Limb (tissue), 2 donors: ENCODE measurements around the gene WBP2.

Experiments
- DNase-seq, 2 donors: peaks; one replicate each; pipeline ENCODE4 v3.0.0-alpha.2; 2016; ENCODE audit errors: extremely low spot score in 2 of 2

WBP2 gene

GRCh38 chr17:75845058-75845711 is 9.9 kb downstream of the WBP2 start:
- no peak for DNase-seq

GRCh38 chr17:75844530-75845057 is 10.5 kb downstream of the WBP2 start:
- DNase-seq: no peak

GRCh38 chr17:75843577-75844529 is 11.3 kb downstream of the WBP2 start, which contains the start of gene UNC13D:
Gene UNC13D (minus strand): TSS chr17:75844404. CDS start chr17:75844337, 67 bp downstream.
- no peak for DNase-seq

- DNase-seq: no peak
These were observed 12.1 kb downstream of the WBP2 start for GRCh38 chr17:75842963-75843576.

GRCh38 chr17:75842411-75842810 is 12.7 kb downstream of the WBP2 start:
- no peak for DNase-seq

GRCh38 chr17:75840799-75841164 is 14.4 kb downstream of the WBP2 start:
- no peak for DNase-seq

GRCh38 chr17:75839942-75840798 is 15.0 kb downstream of the WBP2 start:
- no peak for DNase-seq

GRCh38 chr17:75838410-75838809 is 16.7 kb downstream of the WBP2 start:
- DNase-seq: no peak

GRCh38 chr17:75837899-75838298 is 17.2 kb downstream of the WBP2 start:
- no peak for DNase-seq

GRCh38 chr17:75836605-75837004 is 18.5 kb downstream of the WBP2 start:
- no peak for DNase-seq

GRCh38 chr17:75835654-75835987 is 19.5 kb downstream of the WBP2 start:
- DNase-seq: no peak

- DNase-seq: peak in 1 of 2 donors; percentile 74
These were observed 20.0 kb downstream of the WBP2 start for GRCh38 chr17:75834928-75835653.

- DNase-seq: peak in 1 of 2 donors; percentile 73
These were observed 20.7 kb downstream of the WBP2 start for GRCh38 chr17:75834279-75834920.

GRCh38 chr17:75832652-75833400 is 22.3 kb downstream of the WBP2 start:
- no peak for DNase-seq

GRCh38 chr17:75832164-75832651 is 22.9 kb downstream of the WBP2 start:
- DNase-seq: no peak

GRCh38 chr17:75831032-75831571 is 24.0 kb downstream of the WBP2 start:
- DNase-seq: no peak

- no peak for DNase-seq
These were observed 24.7 kb downstream of the WBP2 start for GRCh38 chr17:75830164-75831031.

- no peak for DNase-seq
These were observed 25.4 kb downstream of the WBP2 start for GRCh38 chr17:75829747-75830146.
